Endothelial cell of umbilical vein (primary cell): ENCODE measurements around the gene TMEM92.

Experiments used
- CTCF ChIP-seq, 2 donors: IDR thresholded peaks; 1 replicate in 1 of 2; 2 replicates in 1 of 2; pipeline ENCODE4 v1.5.1; 2011; ENCODE audit warnings: low read length in 2 of 2, mild to moderate bottlenecking in 2 of 2, moderate library complexity in 2 of 2, control low read depth in 1 of 2, inconsistent platforms in 1 of 2, low read depth in 1 of 2; ENCODE audit not compliant: insufficient read depth in 1 of 2; ENCODE audit errors: extremely low read depth in 1 of 2
- EZH2 ChIP-seq: IDR thresholded peaks from 2 replicates; pipeline ENCODE4 v1.6.1; 2012; ENCODE audit warnings: borderline replicate concordance, low read depth, mild to moderate bottlenecking, moderate library complexity, low read length, inconsistent platforms; ENCODE audit not compliant: severe bottlenecking
- GATA2 ChIP-seq: IDR thresholded peaks from 2 replicates; pipeline ENCODE4 v1.7.0; 2011; ENCODE audit warnings: low read depth, mild to moderate bottlenecking, moderate library complexity, mixed read lengths, low read length; ENCODE audit not compliant: insufficient read length, insufficient read depth
- MAX ChIP-seq: IDR thresholded peaks from 2 replicates; pipeline ENCODE4 v1.6.1; 2011; ENCODE audit not compliant: insufficient read depth, insufficient read length
- POLR2A ChIP-seq: IDR thresholded peaks from 2 replicates; pipeline ENCODE4 v1.6.1; 2012; ENCODE audit warnings: low read depth, mild to moderate bottlenecking, control low read depth, low read length

DNA sequence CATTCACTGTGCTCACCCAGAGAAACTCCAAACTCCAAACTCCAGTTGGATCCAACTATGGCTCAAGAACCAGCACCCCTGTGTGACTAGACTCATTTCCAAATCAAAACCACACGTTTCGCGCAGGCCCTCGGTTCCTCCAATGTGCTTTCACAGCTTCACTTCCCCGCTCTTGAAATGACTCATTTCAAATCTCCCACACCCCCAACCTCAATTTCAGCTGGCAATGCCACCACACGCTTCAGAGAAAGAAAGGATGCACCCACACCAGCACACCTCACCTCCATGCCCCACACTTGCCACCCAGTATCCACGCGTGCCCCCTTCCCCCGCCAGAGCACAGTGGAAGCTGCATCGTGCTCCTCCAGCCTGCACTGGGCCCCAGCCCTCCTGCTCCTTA lies 9.0 kb downstream of the TMEM92 start:
- TF ChIP-seq GATA2: no peak
- TF ChIP-seq CTCF (IDR thresholded peaks at IDR 0.05; ENCODE audit: extremely low read depth in 1 of 2, insufficient read depth in 1 of 2, low read depth in 1 of 2, low read length in 2 of 2): no peak
- TF ChIP-seq MAX: no peak
- no peak for TF ChIP-seq POLR2A
- no peak for TF ChIP-seq EZH2
